CD4-positive, alpha-beta T cell treated with Interleukin-17A for 1 hour (primary cell): Measurements from ENCODE around the gene P2RY6.

ENCODE experiments used
- DNase-seq: peaks from one replicate; pipeline ENCODE4 v3.0.0-alpha.2; 2020

The P2RY6 gene

GRCh38 chr11:73340164-73340563, 68.0 kb downstream of the P2RY6 start:
- no peak for DNase-seq

GRCh38 chr11:73342633-73343032, 70.5 kb downstream of the P2RY6 start:
- DNase-seq: no peak

- no peak for DNase-seq
Observed at GRCh38 chr11:73343076-73343873, 71.1 kb downstream of the P2RY6 start.

GRCh38 chr11:73344191-73344607, 72.1 kb downstream of the P2RY6 start:
- DNase-seq: no peak

- no peak for DNase-seq
Observed at GRCh38 chr11:73345481-73346160, 73.5 kb downstream of the P2RY6 start.

- DNase-seq: no peak
Observed at GRCh38 chr11:73346186-73346935, 74.2 kb downstream of the P2RY6 start.

GRCh38 chr11:73347067-73347466, 74.9 kb downstream of the P2RY6 start:
- DNase-seq: no peak
